DMS 273 (cell line): ENCODE measurements around the gene ZNF552.

Experiments used
- DNase-seq: peaks from one replicate; lab custom pipeline; 2025; ENCODE audit not compliant: unreplicated experiment; lab: John Stamatoyannopoulos, UW

Gene ZNF552

DNA sequence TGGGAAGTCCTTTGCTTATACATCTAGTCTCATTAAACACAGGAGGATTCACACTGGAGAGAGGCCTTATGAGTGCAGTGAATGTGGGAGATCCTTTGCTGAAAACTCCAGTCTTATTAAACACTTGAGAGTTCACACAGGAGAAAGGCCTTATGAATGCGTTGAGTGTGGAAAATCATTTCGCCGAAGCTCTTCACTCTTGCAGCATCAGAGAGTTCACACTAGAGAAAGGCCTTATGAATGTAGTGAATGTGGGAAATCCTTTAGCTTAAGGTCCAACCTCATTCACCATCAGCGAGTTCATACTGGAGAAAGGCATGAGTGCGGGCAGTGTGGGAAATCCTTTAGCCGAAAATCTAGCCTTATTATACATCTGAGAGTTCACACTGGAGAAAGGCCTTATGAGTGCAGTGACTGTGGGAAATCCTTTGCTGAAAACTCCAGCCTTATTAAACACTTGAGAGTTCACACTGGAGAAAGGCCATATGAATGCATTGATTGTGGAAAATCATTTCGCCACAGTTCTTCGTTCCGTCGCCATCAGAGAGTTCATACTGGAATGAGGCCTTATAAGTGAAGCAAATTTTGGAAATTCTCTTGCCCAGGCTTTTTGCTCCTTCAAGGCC is 35.4 kb downstream of the ZNF552 start:
- DNase-seq: no peak

DNA sequence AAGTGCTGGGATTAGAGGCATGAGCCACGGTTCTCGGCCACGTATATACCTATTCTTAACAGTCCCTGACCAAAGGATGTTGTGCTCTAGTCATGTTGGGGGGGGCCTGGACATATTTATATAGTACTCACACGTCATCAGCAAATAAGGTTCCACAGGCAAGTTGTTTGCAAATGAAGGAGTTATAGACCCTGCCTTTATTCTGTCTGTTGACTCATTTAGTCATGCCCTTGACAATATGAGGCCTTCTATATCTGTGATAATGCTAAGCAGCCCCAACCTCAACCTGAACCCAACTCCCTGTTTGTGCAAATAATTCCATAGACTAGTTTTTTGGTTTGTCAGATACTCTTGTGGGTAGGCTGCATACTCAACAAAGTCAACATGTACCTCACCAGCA is 36.4 kb downstream of the ZNF552 start:
- DNase-seq: no peak

DNA sequence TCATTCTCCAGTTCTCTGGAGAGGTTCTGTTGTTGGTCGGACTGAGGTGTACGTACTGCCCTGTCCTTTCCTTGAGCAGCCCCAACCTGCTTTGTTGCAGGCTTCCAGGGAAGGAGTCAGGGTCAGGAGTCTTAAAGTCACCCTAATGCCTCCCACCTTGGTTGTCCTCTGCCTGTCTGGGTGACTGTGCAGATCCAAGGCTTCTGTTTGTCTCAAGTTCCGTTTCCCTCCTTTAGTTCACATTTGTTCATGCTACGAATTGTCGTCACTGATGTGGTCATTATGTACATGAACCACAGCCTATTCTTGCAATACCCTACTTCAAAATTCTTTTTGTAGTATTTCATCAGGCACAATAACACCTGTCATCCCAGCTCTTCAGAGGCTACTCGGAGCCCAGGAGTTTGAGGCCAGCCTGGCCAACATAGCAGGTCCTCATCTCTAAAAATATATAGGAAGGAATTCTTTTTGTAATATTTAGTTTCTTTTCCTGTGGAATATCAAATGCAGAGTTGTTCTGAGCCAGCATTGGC is 37.9 kb downstream of the ZNF552 start:
- no peak for DNase-seq

DNA sequence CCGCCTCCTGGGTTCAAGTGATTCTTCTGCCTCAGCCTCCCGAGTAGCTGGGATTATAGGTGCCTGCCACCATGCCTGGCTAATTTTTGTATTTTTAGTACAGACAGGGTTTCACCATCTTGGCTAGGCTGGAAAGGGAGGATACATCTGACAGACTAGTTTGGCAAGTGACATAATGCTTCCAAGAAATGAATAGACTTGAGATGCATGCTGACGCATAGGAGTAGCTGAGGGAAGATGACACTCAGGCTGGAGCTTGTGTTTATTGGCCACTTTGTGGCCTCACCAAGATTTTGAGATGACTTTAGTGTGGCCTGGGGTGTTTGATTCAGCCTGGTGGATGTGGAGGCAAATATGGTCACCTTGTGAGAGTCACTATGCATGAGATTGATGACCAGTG is 41.2 kb downstream of the ZNF552 start:
- no peak for DNase-seq

GRCh38 chr19:57771417-57771816 is 43.3 kb downstream of the ZNF552 start:
- no peak for DNase-seq

DNA sequence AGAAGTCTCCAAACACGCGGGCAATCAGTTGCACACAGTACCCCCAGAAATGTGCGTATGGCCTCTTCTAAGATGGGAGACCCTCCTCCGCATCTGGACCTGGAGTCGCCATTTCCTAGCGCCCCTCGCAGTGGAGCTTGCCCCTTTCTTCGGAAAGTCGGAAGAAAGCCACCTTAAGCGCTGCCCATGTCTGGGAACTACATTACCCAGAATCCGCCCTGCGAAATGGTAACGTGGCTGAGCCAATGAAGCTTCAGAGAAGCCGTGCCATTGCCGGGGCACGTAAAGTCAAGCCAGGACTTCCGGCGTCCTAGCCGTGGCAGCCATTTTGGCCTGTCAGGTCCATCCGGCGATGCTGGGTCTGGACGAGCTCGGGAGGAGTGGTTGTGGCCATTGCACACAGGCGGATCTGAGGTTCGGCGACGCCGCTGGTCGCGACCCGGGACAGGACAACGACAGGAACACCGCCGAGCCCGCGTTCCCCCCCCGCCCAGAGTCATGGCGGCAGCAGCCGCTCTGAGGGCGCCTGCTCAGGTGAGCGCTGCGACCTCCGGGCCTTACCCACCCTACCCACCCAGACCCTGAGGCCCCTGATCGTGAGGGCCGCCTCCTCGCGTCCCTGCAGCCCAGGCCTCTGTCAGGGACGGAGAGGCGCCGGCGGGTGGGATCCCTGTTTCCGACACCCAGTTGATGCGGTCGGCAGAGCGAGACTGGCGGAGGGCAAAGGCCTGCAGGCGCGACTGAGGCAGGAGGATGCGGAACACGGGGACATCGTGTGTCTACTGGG is 45.2 kb downstream of the ZNF552 start, which contains the start of gene ZNF586:
ZNF586 (plus strand) TSS at position 332 of the 787 bp plus-strand sequence; CDS start at position 499, 167 bp downstream.
- peak; percentile 97 for DNase-seq

- no peak for DNase-seq
Measured at GRCh38 chr19:57759096-57759495, 55.6 kb downstream of the ZNF552 start.

- no peak for DNase-seq
Measured at GRCh38 chr19:57757941-57758340, 56.8 kb downstream of the ZNF552 start.
